Activated gamma-delta T cell (primary cell): Measurements from ENCODE around the gene ZNF385B.
"Not testable (repeated sequence)": the region's sequence is repeated elsewhere in the genome, so short reads cannot be mapped to it uniquely, and the experiment has no call there.

Source experiments
- DNase-seq: peaks from one replicate; lab custom pipeline; 2025; lab: John Stamatoyannopoulos, UW

The ZNF385B gene

GRCh38 chr2:179487010-179487731 lies 374.2 kb downstream of the ZNF385B start:
- no peak for DNase-seq

DNA sequence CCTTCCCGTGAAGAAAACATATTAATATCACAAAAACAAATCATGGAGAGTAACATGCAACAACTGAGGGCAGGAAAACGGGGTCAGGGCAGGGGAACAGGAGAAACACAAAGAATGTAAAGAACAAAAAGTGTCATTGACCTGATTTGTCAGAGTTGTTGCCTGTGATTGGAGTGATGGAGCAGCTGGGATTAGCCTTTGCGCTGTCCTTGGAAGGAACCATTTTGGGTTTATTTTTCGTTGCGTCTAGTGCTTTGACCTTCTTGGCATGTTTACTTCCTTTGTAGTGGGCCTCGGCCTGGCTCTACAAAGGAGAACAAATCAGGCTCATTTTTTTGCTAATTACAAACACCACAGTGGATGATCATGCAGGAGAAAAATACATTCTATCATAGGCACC lies 378.3 kb downstream of the ZNF385B start:
- DNase-seq: no peak

DNA sequence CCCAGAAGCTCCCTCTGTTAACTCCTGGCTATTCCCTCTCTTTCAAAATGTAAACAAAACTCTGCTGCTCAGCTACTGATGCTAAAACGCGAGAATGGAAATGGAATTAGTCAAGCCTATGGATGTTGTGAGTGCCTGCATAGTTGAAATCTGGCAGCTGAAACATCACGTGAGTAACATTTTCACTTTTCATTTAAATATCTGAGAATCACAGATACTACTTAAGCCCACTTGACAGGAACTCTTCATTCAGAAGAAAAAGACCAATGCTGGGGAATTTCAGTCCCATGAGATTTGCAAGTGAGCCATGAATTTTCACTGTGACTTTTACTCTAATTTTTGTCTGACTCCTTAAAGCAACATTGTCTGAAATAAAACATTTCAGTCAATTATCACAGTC lies 381.5 kb downstream of the ZNF385B start:
- DNase-seq: no peak

DNA sequence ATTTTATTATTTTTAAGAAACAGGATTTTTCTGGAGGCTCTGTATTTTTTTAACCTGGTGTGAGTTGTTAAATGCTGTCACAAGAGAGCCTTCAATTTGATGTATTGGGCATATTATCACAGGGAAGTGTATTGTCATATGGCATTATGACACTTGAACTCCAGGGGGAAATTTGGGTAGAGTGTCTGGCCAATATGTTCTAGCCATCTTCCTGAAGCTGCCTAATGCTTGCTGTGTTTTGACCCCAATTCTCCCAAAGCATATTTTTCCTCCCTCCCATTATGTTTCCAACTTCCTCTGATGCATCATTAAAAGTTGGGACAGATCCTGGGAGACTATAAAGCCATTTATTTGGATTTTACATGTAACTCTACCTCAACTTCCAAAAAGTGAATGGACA lies 382.6 kb downstream of the ZNF385B start:
- DNase-seq: no peak

GRCh38 chr2:179470992-179471391 lies 390.4 kb downstream of the ZNF385B start:
- no peak for DNase-seq

DNA sequence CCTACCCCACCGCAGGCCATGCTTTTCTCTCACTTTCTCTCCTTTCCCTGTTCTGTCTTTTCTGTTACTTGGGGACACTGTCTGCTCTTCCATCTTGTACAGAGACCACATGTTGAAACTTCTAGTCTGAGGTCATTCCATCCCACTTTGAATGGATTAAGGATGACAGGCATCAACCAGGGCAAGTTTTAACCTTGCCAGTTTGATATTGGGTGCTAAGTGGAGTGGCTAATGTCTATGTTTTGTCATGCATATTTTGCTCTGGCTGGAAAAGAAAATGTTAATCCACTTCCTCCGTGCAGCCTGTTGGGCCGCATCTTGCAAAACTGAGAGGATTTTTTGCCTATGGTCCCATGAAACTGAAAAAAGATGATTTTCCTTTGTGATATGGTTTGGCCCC lies 391.3 kb downstream of the ZNF385B start:
- DNase-seq: no peak

DNA sequence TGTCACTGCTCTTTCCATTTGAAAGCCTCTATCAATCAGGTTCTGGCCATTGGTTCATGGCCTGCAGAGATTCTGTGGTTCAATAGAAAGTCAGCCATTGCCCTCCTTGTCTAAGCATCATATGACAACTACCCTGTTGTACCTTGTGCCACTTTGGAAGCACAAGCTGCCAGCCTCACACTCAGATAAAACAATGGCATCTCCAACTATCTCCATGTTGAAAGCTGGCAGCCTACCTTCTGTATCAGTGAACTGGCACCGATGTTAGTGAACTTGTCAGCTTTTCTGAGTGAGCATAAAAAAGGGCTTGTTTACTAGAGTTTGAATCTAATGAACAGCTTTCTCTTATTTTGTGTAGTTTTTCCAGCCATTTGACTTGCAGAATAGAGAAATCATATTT lies 393.5 kb downstream of the ZNF385B start:
- DNase-seq: no peak

DNA sequence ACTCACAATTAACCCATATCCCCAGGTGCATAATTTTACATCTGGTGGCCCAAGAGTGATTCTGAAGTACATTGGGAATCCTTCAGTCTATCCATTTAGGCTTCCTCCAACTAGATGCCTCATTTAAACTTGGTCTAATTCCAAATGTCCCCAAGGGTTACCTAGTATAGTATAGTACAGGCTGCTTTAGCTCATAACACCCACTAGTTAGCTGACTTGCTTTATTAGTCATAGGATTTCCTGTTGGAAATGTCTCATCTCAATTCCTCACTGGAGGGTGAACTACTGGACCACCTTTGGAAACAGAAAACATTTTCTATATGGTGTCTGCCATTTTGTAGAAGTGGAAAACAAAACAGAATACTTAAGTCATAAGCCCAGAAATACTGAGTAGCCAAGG lies 394.3 kb downstream of the ZNF385B start:
- DNase-seq: no peak

DNA sequence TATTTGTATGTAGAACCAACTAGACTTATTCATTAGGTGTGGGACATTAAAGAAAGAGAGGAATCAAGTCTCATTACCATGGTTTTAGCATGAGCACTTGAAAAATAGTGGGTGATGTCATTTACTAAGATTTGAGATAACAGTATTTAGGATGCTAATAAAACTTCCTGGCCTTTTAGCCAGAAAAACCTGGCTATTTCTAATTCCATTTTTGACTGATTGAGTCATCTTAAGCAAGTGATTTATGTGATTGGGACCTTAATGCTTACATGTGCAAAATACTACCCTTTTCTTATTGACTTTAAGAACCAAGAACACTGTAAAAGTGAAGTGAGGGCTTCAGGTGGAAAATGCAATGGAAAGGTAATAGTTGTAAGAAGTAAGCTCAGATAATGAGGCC lies 400.0 kb downstream of the ZNF385B start:
- no peak for DNase-seq

- no peak for DNase-seq
Measured at GRCh38 chr2:179460181-179460929, 401.1 kb downstream of the ZNF385B start.

- not testable (repeated sequence) for DNase-seq
Measured at GRCh38 chr2:179458113-179458512, 403.3 kb downstream of the ZNF385B start.

GRCh38 chr2:179455824-179456223 lies 405.6 kb downstream of the ZNF385B start:
- DNase-seq: no peak

DNA sequence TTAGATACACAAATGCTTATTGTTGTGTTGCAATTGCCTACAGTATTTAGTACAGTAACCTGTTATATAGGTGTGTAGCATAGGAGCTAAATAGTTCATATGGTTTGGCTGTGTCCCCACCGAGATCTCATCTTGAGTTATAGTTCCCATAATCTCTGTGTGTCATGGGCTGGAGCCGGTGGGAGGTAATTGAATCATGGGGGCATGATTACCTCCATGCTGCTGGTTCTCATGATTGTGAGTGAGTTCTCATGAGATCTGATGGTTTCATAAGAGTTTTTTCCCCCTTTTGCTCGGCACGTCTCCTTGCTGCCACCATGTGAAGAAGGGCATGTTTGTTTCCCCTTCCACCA lies 406.3 kb downstream of the ZNF385B start:
- no peak for DNase-seq

GRCh38 chr2:179454443-179455171 lies 406.8 kb downstream of the ZNF385B start:
- no peak for DNase-seq

DNA sequence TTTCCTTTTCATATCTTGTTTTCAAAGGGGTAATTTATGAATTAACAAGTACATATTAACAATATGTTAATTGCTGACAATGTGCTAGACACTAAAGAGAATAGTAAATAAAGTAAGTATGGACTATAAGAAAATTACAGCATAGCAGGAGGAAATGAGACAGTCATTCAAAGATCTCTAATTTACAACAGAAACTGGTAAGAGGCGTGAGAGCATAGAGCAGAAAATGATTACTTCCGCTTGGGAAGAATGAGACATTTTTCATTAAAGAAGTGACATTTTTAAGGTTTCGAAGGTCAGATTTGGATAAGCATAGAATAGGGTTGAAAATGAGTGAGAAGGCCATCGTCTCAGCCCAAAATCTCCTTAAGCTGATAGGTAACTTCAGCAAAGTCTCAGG lies 412.4 kb downstream of the ZNF385B start:
- no peak for DNase-seq

- no peak for DNase-seq
Measured at GRCh38 chr2:179447839-179448447, 413.5 kb downstream of the ZNF385B start.

- no peak for DNase-seq
Measured at GRCh38 chr2:179447421-179447820, 414.0 kb downstream of the ZNF385B start.

DNA sequence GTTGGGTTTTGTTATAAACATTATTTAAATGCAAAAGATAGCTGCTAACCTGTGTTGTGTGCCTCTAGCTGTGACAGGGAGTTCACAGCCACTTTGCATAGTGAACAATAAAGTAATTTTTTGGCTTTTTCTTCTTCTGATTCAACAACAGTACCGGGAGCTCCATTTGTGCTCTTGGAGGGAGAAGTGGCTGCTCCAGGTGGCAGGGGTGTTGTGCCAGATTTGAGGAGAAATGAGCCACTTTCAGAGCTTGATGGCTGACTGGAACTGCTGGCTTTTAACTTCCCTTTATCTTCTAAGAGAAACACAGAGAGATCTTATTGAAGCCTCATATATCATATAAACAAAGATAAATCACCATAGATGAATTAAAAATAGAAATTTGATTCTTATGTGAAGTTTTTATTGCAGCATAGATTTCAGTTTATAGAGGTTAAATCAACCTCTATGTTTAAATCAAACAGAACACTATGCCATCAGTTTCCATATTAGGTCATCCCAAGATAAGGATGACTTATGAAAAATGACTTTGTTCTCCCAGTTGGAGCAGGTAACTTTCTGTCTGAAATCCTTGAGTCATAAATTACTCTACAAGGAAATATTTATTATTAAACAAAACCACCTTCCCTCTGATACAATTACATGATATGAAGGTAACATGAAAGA lies 414.8 kb downstream of the ZNF385B start:
- DNase-seq: no peak

DNA sequence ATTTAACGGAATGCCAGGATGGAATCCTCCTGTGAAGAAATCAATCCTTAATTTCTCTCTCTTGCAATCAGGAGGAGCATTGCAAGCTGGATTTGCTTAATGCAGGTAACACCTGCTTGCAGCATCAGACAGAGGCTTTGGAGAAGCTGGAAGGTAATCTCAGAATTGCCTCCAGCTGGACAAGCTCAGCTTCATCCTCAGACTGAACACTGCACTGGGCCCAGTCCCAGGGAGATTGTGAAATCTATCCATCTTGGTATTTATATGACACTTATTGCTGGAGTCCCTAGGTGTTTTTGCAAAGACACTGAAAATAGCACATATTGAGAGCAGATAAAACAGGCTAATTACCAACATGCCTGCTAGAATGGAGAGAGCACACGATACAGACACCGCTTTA lies 417.4 kb downstream of the ZNF385B start:
- no peak for DNase-seq

GRCh38 chr2:179443180-179443579 lies 418.2 kb downstream of the ZNF385B start:
- DNase-seq: no peak

GRCh38 chr2:179442206-179442605 lies 419.2 kb downstream of the ZNF385B start:
- DNase-seq: no peak

DNA sequence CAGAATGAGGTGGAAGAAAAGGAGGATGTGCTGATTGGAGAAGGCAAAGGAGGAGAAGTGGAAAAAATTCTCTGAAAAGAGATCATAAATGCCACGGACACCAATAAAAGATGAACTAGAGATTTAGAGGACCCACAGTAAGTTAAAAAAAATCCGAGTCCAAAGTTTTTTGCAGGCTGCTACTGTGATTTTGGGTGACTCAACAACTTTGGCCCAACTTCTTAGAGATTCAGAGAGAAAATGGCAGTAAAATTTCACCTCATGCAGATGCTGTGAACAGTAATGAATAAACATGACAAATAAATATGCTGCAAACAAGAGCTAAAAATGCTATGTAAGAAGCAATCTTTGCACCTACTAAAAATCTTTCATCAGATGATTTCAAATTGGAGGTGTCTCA lies 419.9 kb downstream of the ZNF385B start:
- DNase-seq: no peak
